ENCODE measurements around the gene ZNF548.
"Not testable (repeated sequence)": the region's sequence is repeated elsewhere in the genome, so short reads cannot be mapped to it uniquely, and the experiment has no call there.

The ZNF548 gene

DNA sequence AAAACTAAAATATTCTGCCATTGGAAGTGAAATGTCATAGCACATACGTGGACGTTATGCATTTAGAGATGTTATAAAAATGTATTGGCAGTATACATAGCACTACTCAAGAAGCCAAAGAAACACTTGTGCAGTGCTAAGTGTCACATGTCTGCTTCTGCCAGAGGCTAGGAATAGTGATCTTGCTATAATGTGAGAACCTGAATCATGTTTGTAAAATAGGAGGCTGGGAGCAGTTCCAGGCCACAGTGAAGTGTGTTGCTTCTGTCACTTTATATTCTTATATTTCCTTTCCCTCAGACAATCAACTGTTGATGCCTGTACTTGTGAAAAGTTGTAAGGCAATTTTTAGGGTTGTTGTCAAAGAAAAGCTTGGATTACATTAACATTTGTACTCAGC is 22.9 kb upstream of the ZNF548 start:
- no peak overlapping the region for H3K4me3 ChIP-seq (ENCODE audit: low read depth, low read length)
- TF ChIP-seq, protein P1, sequence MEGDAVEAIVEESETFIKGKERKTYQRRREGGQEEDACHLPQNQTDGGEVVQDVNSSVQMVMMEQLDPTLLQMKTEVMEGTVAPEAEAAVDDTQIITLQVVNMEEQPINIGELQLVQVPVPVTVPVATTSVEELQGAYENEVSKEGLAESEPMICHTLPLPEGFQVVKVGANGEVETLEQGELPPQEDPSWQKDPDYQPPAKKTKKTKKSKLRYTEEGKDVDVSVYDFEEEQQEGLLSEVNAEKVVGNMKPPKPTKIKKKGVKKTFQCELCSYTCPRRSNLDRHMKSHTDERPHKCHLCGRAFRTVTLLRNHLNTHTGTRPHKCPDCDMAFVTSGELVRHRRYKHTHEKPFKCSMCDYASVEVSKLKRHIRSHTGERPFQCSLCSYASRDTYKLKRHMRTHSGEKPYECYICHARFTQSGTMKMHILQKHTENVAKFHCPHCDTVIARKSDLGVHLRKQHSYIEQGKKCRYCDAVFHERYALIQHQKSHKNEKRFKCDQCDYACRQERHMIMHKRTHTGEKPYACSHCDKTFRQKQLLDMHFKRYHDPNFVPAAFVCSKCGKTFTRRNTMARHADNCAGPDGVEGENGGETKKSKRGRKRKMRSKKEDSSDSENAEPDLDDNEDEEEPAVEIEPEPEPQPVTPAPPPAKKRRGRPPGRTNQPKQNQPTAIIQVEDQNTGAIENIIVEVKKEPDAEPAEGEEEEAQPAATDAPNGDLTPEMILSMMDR (IDR thresholded peaks at IDR 0.05; ENCODE audit: insufficient read depth, low read length, missing control alignments): no peak
- DNase-seq (ENCODE audit: low read depth, low spot score): no peak
- POLR2A ChIA-PET: no interaction called here
- CTCF ChIA-PET: interaction anchor here (1.3 kb wide), 1 partner anchor 10 kb away, joined by 5 read pairs; no protein-coding TSS in a partner anchor

DNA sequence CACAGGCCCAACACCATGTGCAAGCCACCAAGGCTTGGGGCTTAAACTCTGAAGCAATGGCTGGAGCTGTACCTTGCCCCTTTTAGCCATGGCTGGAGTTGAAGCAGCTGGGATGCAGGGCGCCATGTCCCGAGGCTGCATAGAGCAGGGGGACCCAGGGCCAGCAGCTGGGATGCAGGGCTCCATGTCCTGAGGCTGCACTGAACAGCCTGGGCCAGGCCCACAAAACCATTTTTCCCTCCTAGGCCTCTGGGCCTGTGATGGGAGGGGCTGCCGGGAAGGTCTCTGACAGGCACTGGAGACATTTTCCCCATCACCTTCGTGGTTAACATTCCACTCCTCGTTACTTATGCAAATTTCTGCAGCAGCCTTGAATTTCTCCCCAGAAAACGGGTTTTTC is 15.5 kb upstream of the ZNF548 start:
- DNase-seq (ENCODE audit: low read depth, low spot score): no peak
- ChIA-PET POLR2A (no interaction called here), CTCF (no interaction called here)
- H3K4me3 ChIP-seq (ENCODE audit: low read depth, low read length): no peak overlapping the region
- TF ChIP-seq, protein P1 (IDR thresholded peaks at IDR 0.05; ENCODE audit: insufficient read depth, low read length, missing control alignments): no peak

DNA sequence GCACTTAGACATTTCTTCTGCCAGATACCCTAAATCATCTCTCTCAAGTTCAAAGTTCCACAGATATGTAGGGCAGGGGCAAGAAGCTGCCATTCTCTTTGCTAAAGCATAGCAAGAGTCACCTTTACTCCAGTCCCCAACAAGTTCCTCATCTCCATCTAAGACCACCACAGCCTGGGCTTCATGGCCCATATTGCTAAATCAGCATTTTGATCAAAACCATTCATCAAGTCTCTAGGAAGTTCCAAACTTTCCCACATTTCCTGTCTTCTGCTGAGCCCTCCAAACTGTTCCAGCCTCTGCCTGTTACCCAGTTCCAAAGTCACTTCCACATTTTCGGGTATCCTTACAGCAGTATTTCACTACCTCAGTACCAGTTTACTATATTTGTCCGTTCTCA is 15.0 kb upstream of the ZNF548 start:
- DNase-seq (ENCODE audit: low read depth, low spot score); CTCF ChIA-PET; H3K4me3 ChIP-seq (ENCODE audit: low read depth, low read length); POLR2A ChIA-PET: not testable (repeated sequence)

DNA sequence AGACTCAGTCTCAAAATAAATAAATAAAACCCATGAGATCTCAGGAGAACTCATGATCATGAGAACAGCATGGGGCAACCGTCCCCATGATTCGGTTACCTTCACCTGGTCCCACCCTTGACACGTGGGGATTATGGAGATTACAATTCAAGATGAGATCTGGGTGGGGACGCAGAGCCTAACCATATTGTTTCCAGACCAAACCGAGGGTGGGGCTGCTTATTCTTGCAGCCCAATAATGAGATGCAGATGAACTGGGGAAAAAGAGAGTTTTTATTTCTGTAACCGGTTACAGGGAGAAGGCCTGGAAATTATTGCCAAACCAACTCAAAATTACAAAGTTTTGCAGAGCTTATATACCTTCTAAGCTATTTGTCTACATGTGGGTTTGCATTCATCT is 13.5 kb upstream of the ZNF548 start:
- POLR2A ChIA-PET: no interaction called here
- no peak for DNase-seq (ENCODE audit: low read depth, low spot score)
- CTCF ChIA-PET: no interaction called here
- TF ChIP-seq, protein P1 (IDR thresholded peaks at IDR 0.05; ENCODE audit: insufficient read depth, low read length, missing control alignments): no peak
- no peak overlapping the region for H3K4me3 ChIP-seq (ENCODE audit: low read depth, low read length)

DNA sequence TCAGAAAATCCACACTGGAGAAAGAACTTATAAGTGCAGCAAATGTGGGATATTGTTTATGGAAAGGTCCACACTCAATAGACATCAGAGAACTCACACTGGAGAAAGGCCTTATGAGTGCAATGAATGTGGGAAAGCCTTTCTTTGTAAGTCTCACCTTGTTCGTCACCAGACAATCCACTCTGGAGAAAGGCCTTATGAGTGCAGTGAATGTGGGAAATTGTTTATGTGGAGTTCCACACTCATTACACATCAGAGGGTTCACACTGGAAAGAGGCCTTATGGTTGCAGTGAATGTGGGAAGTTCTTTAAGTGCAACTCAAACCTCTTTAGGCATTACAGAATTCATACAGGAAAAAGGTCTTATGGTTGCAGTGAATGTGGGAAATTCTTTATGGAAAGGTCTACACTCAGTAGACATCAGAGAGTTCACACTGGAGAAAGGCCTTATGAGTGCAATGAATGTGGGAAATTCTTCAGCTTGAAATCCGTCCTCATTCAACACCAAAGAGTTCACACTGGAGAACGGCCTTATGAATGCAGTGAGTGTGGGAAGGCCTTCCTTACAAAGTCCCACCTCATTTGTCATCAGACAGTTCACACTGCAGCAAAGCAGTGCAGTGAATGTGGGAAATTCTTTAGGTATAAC is 12.0 kb upstream of the ZNF548 start:
- H3K4me3 ChIP-seq (ENCODE audit: low read depth, low read length): no peak overlapping the region
- no peak for DNase-seq (ENCODE audit: low read depth, low spot score)
- POLR2A ChIA-PET: no interaction called here
- CTCF ChIA-PET: interaction anchor here (1.0 kb wide), 1 partner anchor 10 kb away, joined by 5 read pairs; no protein-coding TSS in a partner anchor
- TF ChIP-seq, protein P1 (IDR thresholded peaks at IDR 0.05; ENCODE audit: insufficient read depth, low read length, missing control alignments): no peak

- CTCF ChIA-PET: no interaction called here
- no peak overlapping the region for H3K4me3 ChIP-seq (ENCODE audit: low read depth, low read length)
- no peak for DNase-seq (ENCODE audit: low read depth, low spot score)
- POLR2A ChIA-PET: no interaction called here
- TF ChIP-seq, protein P1 (IDR thresholded peaks at IDR 0.05; ENCODE audit: insufficient read depth, low read length, missing control alignments): no peak
Measured at GRCh38 chr19:57380923-57381322, 8.7 kb upstream of the ZNF548 start.

- POLR2A ChIA-PET: no interaction called here
- DNase-seq (ENCODE audit: low read depth, low spot score): no peak
- CTCF ChIA-PET: no interaction called here
- TF ChIP-seq, protein P1 (IDR thresholded peaks at IDR 0.05; ENCODE audit: insufficient read depth, low read length, missing control alignments): no peak
- H3K4me3 ChIP-seq (ENCODE audit: low read depth, low read length): no peak overlapping the region
Measured at GRCh38 chr19:57382806-57383488, 6.7 kb upstream of the ZNF548 start.

All from AG04449 (cell line).